Hepatocyte (in vitro differentiated cells): Measurements from ENCODE around the gene DLG3.

ENCODE experiments used
- EZH2 ChIP-seq: fragments of 200-600 bp; sonication (generic); IDR thresholded peaks from 2 replicates; pipeline ENCODE4 v1.6.1; 2016; ENCODE audit warnings: antibody characterized with exemption, mild to moderate bottlenecking, borderline replicate concordance
- EZH2phosphoT487 ChIP-seq: fragments of 200-600 bp; sonication (generic); IDR thresholded peaks from one replicate; pipeline ENCODE4 v1.6.1; 2018; ENCODE audit warnings: antibody characterized with exemption, mild to moderate bottlenecking, low read depth, moderate library complexity; ENCODE audit not compliant: unreplicated experiment, severe bottlenecking
- TF ChIP-seq, protein P1 (sequence below): fragments of 200-600 bp; sonication (generic); IDR thresholded peaks from 2 replicates; pipeline ENCODE4 v1.5.1; 2016; ENCODE audit warnings: antibody characterized with exemption, mild to moderate bottlenecking; ENCODE audit not compliant: poor library complexity

DNA sequence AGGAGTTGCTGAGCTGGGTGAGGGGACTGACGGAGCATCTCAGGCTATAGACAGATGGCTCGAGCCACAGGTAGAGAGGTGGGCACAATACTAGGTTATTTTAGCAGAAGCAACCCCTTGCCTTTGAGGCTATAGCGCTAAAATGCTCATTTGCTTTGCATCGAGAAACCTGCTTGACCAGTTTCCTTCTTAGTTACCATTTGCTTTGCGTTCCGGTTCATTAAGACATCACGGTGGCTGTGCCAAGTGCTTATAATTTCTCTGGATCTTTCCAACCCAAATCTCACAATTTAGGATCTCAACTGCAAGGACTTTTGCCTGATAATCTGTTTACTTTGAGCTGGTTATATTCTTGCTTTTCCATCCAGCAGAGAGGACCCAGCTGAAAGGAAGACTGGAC lies 40.8 kb downstream of the DLG3 start:
- TF ChIP-seq, protein P1, sequence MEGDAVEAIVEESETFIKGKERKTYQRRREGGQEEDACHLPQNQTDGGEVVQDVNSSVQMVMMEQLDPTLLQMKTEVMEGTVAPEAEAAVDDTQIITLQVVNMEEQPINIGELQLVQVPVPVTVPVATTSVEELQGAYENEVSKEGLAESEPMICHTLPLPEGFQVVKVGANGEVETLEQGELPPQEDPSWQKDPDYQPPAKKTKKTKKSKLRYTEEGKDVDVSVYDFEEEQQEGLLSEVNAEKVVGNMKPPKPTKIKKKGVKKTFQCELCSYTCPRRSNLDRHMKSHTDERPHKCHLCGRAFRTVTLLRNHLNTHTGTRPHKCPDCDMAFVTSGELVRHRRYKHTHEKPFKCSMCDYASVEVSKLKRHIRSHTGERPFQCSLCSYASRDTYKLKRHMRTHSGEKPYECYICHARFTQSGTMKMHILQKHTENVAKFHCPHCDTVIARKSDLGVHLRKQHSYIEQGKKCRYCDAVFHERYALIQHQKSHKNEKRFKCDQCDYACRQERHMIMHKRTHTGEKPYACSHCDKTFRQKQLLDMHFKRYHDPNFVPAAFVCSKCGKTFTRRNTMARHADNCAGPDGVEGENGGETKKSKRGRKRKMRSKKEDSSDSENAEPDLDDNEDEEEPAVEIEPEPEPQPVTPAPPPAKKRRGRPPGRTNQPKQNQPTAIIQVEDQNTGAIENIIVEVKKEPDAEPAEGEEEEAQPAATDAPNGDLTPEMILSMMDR, result no peak
- TF ChIP-seq EZH2phosphoT487, result no peak
- TF ChIP-seq EZH2, result no peak
